ENCODE measurements around the gene DCAF5. TPM values are rescaled to one million over a fixed set of nuclear protein-coding genes. Genes with fewer than 3 reads are reported as not detected.
A peak's percentile ranks its signal among the peaks of the same experiment; 100 is the strongest.

Gene DCAF5
- total and polyA plus RNA-seq, 12 donors, result 19.9 to 48.0 (median 33.4) TPM

DNA sequence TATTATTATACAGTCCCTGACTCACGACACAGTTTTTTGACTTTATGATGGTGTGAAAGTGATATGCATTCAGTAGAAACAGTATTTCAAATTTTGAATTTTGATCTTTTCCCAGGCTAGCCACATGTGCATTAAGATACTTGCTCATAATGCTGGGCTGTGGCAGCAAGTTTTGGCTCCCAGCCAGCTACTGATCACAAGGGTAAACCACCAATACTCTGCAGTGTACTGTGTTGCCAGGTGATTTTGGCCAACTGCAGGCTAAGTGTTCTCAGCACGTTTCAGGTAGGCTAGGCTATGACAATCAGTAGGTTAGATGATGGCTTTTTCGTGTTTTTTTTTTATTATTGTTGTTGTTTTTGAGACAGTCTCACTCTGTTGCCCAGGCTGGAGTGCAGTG, 104.5 kb downstream of the DCAF5 start:
- H3K4me3 ChIP-seq, result no peak overlapping the region
- intact Hi-C loops (cut with DNase I), result loop anchor here in 1 of 2 donors (5.0 kb wide), 1 partner anchor 71 kb away; the partner anchor contains the start of gene ACTN1
- DNase-seq, result peak; percentile 46 to 85 (median 76)
- no peaks in the 10 kb centered on the region for H3K27me3 ChIP-seq
- 78 to 81% (median 79%) methylated on average over 3 of the region's 3 CpGs for WGBS, 4 donors
- peaks cover 62 to 94% of the 10 kb centered on the region in 2 donors for H3K4me1 ChIP-seq (replicated peaks in 1 of 2)
- peak overlapping the region in 1 of 5 donors; percentile 93 for H3K27ac ChIP-seq
- H3K36me3 ChIP-seq (replicated peaks in 1 of 2), result peaks cover 0 to under 1% of the 10 kb centered on the region in 2 donors
- H3K9me3 ChIP-seq (replicated peaks in 1 of 3), result no peaks in the 10 kb centered on the region
- no peak for TF ChIP-seq POLR2A (IDR thresholded peaks at IDR 0.05)
- TF ChIP-seq, protein P1, sequence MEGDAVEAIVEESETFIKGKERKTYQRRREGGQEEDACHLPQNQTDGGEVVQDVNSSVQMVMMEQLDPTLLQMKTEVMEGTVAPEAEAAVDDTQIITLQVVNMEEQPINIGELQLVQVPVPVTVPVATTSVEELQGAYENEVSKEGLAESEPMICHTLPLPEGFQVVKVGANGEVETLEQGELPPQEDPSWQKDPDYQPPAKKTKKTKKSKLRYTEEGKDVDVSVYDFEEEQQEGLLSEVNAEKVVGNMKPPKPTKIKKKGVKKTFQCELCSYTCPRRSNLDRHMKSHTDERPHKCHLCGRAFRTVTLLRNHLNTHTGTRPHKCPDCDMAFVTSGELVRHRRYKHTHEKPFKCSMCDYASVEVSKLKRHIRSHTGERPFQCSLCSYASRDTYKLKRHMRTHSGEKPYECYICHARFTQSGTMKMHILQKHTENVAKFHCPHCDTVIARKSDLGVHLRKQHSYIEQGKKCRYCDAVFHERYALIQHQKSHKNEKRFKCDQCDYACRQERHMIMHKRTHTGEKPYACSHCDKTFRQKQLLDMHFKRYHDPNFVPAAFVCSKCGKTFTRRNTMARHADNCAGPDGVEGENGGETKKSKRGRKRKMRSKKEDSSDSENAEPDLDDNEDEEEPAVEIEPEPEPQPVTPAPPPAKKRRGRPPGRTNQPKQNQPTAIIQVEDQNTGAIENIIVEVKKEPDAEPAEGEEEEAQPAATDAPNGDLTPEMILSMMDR (IDR thresholded peaks at IDR 0.05), result no peak

DNA sequence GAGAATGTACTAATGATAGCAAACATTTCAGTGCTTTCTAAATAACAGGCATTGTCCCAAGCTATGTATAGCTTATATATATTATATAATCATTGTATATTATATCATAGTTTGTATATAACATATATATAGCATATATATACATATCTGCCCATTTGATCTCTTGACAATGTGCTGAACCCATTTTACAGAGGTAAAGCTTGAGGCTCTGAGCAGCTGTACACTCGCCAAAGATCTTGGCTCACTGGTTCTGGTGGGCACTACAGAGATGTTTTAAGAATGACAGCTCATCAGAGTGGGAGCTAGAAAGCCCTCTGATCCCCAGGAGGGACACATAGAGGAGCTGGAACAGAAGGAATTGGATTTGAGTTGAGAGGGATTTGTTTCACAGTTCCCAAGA, 105.7 kb downstream of the DCAF5 start:
- WGBS, 4 donors, result 82 to 100% (median 94%) methylated on average over 1 of the region's 1 CpG
- H3K9me3 ChIP-seq (replicated peaks in 1 of 3), result no peaks in the 10 kb centered on the region

DNA sequence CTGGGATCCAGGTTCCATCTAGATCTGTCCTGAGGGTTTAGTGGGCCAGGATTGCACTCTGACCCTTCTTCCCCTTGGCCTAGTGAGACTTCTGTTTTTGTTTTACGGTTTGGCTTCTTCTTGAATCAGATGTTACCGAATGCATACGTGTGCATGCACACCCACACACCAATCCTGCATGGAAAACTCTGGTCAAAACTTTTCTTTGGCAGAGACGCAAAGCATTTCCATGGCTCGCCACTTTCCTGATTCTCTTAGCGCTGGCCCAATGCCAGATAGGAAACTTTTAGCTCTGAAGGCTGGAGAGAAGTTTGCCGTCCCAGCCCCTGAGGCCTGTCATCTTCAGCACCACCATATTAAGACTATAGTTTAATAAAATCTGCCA, 106.5 kb downstream of the DCAF5 start:
- peak overlapping the region; percentile 34 to 93 (median 46) for H3K27ac ChIP-seq
- no peaks in the 10 kb centered on the region for H3K9me3 ChIP-seq (replicated peaks in 1 of 3)
- intact Hi-C loops (cut with DNase I), result loop anchor here in 1 of 2 donors (5.0 kb wide), 1 partner anchor 69 kb away; the partner anchor contains the start of gene ACTN1
- no peaks in the 10 kb centered on the region for H3K36me3 ChIP-seq (replicated peaks in 1 of 2)
- 28 to 36% (median 31%) methylated on average over 7 of the region's 7 CpGs for WGBS, 4 donors
- peak; percentile 52 to 79 (median 68) for DNase-seq
- H3K4me1 ChIP-seq (replicated peaks in 1 of 2), result peaks cover 74 to 92% of the 10 kb centered on the region in 2 donors
- no peak for TF ChIP-seq POLR2A (IDR thresholded peaks at IDR 0.05)
- H3K27me3 ChIP-seq, result no peaks in the 10 kb centered on the region
- H3K4me3 ChIP-seq, result no peak overlapping the region

More for the DNA sequence above, 105.7 kb downstream of the DCAF5 start:
- no peaks in the 10 kb centered on the region for H3K27me3 ChIP-seq
- peak overlapping the region in 3 of 5 donors; percentile 28 to 93 (median 91) for H3K27ac ChIP-seq
- intact Hi-C loops (cut with DNase I), result loop anchor here in 1 of 2 donors (5.0 kb wide), 1 partner anchor 70 kb away; the partner anchor contains the start of gene ACTN1
- H3K36me3 ChIP-seq (replicated peaks in 1 of 2), result no peaks in the 10 kb centered on the region
- DNase-seq, result no peak
- H3K4me3 ChIP-seq, result no peak overlapping the region
- H3K4me1 ChIP-seq (replicated peaks in 1 of 2), result peaks cover 74 to 96% of the 10 kb centered on the region in 2 donors
- TF ChIP-seq POLR2A (IDR thresholded peaks at IDR 0.05), result no peak
- TF ChIP-seq, protein P1 (IDR thresholded peaks at IDR 0.05), result no peak

DNA sequence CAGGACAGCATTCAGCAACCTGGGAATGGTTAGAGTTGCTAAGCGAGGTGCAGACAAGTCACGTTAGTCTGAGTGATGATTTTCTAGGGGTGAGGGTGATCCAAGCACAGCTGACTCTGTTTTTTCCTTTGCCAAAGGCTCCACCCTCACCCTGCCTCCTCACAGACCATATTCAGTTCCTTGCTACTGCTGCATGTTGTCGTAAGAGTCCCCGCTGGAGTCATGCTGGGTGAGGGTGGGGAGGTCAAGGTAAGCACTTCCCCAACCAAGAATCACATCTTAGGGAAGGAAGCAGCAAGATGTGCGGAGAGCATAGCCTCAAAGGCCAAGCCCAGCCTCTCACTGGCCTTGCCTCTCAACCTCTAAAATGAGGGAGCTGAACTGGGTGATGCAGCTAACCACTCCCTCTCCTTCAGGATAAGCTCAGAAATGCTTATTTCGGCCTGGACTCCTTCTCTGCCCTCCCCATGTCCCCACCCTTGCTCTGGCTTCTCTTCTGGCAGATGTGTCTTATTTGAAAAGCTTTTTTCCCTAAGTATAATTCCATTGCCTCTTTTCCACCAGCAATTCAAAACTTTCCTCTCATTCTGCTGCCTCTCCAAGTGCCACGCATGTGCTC, 107.0 kb downstream of the DCAF5 start:
- DNase-seq, result peak in 3 of 7 donors; percentile 17 to 66 (median 40)
- TF ChIP-seq POLR2A (IDR thresholded peaks at IDR 0.05), result no peak
- TF ChIP-seq, protein P1 (IDR thresholded peaks at IDR 0.05), result no peak
- H3K4me3 ChIP-seq, result no peak overlapping the region
- no peaks in the 10 kb centered on the region for H3K27me3 ChIP-seq
- H3K4me1 ChIP-seq (replicated peaks in 1 of 2), result peaks cover 69 to 87% of the 10 kb centered on the region in 2 donors
- WGBS, 4 donors, result 49 to 62% (median 53%) methylated on average over 7 of the region's 7 CpGs
- H3K27ac ChIP-seq, result peak overlapping the region in 4 of 5 donors; percentile 34 to 93 (median 68)
- no peaks in the 10 kb centered on the region for H3K9me3 ChIP-seq (replicated peaks in 1 of 3)
- no peaks in the 10 kb centered on the region for H3K36me3 ChIP-seq (replicated peaks in 1 of 2)
- intact Hi-C loops (cut with DNase I), result loop anchor here in 1 of 2 donors (5.0 kb wide), 1 partner anchor 69 kb away; the partner anchor contains the start of gene ACTN1
